GM19035 (cell line): ENCODE data around the gene SPRN.

Source experiments
- ATAC-seq: cut with Tn5 transposase; IDR thresholded peaks from one replicate; pipeline ENCODE4 v1.9.1; 2021; ENCODE audit not compliant: unreplicated experiment

Gene SPRN

GRCh38 chr10:133411523-133412380, 12.7 kb downstream of the SPRN start:
- no peak for ATAC-seq

DNA sequence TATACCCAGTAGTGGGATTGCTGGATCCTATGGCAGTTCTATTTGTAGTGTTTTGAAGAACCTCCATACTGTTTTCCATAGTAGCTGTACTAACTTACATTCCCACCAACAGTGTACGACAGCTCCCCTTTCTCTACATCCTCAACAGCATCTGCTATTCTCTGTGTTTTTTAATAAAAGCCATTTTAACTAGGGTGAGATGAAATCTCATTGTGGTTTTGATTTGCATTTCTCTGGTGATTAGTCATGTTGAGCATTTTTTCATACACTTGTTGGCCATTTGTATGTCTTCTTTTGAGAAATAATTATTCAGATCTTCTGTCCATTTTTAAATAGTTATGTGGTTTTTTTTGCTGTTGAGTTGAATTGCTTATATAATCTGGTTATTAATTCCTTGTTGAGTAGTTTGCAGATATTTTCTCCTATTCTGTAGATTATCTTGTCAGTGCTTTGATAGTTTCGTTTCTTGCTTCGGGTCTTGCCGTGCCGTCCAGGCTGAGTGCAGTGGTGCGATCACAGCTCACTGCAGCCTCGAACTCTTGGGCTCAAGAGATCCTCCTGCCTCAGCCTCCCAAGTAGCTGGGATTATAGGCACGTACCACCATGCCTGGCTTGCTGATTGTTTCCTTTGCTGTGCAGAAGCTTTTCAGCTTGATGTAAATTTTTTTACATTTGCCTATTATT, 18.4 kb downstream of the SPRN start:
- ATAC-seq, result peak; percentile 51

GRCh38 chr10:133405272-133405671, 19.2 kb downstream of the SPRN start:
- ATAC-seq, result no peak

DNA sequence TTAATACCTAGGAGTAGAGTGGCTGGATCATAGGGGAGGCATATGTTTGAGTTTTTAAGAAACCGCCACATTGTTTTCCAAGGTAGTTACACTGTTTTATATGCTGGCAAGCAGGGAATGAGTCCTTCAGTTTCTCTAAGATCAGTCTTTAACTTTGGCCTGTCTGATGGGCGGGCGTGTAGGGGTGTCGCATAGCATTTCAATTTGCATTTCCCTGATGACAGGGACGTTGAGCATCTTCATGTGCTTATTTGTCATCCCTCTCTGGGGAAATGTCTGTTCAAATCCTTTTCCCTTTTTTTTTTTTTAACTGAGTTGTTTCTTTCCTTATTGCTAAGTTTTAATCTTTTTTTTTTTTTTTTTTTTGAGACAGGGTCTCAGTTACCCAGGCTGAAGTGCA, 20.6 kb downstream of the SPRN start:
- ATAC-seq, result no peak

- no peak for ATAC-seq
Observed at GRCh38 chr10:133403359-133403758, 21.1 kb downstream of the SPRN start.

DNA sequence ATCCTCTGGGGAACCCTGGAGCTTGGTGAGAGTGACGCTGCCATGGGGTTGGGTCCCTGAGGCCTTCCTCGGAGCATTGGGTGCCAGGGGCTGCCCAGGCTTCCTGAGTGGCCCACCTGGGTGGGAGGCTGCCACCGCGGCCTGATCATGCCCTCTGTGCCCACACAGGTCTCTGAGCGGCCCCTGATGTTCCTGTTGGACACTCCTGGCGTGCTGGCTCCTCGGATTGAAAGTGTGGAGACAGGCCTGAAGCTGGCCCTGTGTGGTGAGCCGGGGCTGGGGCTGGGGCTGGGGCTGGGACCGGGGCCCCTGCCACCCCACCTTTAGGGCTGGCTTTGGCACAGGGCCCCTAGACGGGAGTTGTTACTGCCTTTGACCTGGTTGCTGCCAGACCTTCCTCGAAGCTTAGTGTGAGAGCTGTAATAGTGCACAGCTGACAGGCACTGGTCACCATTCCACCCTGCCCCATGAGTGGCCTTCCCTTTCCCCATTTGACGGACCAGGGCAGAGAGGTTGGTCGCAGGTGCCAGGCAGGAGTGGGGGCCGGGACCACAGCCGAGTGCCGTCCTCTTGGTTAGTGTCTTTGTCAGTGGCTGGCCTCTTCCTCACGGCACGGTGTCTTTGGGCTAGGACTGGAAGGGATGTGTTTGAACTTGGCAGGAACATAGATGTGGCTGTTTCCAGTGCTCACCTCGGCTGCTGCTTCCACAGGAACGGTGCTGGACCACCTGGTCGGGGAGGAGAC, 22.3 kb downstream of the SPRN start:
- no peak for ATAC-seq

GRCh38 chr10:133401500-133401899, 22.9 kb downstream of the SPRN start:
- peak; percentile 7 for ATAC-seq

DNA sequence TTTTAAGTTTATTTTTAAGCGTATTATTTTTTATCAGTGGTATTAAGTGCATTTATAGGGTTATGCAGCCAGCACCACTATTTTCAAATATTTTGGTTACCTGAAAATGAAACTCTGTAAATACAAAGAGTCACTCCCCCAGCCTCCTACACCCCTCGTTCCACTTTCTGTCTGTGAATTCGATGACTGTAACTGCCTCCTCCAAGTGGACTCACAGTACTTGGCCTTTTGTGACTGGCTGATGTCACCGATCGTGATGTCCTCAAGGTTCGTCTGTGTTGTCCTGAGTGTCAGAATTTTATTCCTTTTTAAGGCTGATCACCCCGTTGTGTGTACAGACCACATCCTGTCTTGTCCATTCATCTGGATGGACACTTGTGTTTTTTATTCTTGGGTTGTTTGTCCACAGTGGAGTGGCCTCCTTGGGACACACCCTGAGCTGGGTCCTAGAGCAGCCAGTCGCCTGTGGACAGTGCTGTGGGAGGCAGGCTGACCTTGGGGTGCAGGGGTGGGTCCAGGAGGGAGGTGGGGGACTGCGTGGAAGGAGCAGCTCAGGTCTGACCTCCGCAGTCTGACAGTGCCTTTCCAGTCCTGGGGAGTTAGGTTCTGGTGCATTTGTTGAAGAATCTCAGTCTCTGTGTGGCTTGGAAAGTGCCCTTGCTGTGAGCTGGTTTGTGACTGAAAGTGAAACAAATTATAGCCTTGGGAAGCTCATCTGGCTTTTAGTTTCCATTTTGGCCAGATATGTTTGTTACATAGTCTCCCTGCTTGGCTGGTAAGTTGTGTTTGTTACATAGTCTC, 23.6 kb downstream of the SPRN start:
- ATAC-seq, result peak; percentile 69

DNA sequence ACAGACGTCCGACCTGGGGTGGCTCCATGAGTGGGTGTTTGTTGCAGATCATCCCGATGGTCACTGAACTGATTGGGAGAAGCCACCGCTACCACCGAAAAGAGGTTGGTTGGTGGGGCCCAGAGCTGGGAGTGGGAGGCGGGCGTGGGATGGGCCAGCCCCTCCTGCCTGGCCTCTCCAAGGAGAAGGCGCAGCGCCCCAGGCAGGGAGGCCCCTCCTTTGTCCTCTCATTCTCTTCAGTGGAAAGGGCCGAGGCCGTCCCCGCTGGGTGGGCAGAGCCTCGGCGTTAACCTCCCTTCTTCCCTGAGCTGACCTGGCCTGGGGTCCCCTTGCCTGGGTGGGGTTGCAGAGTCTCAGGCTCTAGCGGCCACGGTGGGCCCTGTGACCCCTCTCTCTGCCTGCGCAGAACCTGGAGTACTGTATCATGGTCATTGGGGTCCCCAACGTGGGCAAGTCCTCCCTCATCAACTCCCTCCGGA, 25.3 kb downstream of the SPRN start:
- ATAC-seq, result no peak

DNA sequence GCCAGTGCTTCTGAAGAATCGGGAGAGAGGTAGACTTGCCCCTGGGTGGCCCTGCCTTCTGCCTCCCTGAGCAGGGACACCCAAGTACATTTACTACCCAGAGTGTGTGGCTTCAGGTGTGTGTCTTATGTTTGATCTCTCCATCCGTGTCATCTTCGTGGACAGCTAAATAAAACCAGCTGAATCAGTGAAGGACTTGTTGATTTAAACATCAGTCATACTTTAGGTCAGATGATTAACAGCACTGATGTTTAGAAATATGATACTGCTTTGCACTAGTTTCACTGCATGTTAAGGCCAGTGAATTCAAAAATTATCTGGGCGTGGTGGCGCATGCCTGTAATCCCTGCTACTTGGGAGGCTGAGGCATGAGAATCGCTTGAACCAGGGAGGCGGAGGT, 26.5 kb downstream of the SPRN start:
- no peak for ATAC-seq

- no peak for ATAC-seq
Observed at GRCh38 chr10:133396035-133396624, 28.3 kb downstream of the SPRN start.

- ATAC-seq, result no peak
Observed at GRCh38 chr10:133394801-133395221, 29.6 kb downstream of the SPRN start.

- peak; percentile 71 for ATAC-seq
Observed at GRCh38 chr10:133394064-133394663, 30.3 kb downstream of the SPRN start, which contains the start of gene MTG1. Gene MTG1, plus strand, starts transcription at chr10:133394157. Its CDS starts 64 bp downstream, at chr10:133394221.

DNA sequence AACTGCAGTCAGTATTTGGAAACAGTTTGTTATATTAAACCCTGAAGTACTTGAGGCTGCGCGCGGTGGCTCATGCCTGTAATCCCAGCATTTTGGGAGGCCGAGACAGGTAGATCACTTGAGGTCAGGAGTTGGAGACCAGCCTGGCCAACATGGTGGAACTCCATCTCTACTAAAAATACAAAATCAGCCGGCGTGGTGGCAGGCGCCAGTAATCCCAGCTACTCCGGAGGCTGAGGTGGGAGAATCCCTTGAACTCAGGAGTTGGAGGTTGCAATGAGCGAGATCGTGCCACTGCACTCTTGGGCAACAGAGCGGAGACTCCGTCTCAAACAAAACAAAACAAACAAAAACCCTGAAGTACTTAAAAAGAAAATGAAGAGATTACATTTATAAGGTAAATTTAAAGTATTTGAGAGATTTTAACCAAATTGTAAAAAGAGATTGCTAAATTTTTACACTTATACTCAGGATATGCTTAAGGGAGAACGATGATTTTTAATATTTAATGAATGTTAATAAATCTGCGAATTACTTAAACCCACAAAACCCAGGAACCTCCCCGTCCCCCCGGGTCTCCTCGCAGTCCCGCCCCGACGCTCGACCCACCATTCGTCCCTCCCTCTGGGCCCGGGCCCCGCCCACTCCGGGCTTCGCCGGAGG, 30.9 kb downstream of the SPRN start:
- no peak for ATAC-seq

DNA sequence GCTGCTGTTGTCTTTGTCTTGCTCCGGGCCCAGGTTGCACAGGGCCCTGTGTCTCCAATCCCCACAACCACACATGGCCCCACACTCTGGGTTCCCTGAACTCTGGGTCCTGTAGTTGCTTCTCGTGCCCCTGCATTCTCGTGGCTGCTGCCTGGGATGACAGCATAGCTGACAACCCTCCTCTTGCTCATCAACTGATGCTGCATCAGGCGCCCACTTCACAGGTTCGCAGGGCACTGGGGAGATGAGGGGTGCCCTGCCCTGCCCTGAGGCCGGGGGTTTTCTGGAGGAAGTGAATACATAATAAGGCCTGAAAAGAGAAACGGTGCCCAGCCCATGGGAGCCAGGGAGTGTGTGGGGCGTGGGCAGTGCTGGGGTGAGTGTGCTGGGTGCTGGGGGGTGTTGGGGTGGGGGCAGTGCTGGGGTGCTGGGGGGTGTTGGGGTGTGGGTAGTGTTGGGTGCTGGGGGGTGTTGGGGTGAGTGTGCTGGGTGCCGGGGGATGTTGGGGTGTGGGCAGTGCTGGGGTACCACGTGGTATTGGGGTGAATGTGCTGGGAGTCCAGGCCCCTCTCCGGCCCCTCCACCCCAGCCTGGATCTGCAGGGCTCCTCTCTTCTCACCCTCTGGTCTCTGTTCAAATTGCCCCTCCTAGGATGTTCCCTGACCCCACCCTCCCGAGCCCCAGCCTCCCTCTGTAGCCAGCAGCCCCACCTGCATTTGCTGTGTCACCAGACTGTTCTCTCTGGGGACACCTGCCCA, 32.5 kb downstream of the SPRN start:
- ATAC-seq, result no peak

DNA sequence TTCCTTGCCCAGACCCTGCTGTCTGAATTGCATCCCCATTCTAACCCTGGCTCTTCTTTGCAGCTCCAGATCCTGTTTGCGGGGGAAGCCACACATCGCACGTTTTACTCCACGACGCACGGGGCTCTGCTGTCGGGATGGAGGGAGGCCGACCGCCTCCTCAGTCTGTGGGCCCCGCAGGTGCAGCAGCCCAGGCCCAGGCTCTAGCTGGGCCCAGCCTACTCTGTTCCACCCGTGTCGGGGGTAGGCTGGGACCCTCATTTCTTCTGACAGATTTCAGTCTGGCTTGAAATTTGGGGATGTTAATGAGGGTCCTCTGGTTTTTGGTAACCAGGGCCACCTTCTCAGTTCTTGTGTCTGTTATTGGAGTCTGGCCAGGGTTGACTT, 33.2 kb downstream of the SPRN start:
- ATAC-seq, result no peak

GRCh38 chr10:133390597-133391248, 33.7 kb downstream of the SPRN start:
- ATAC-seq, result no peak
